Glomerular visceral epithelial cell (primary cell): Measurements from ENCODE around the gene ARMC8.

Experiments used
- DNase-seq: peaks from one replicate; pipeline ENCODE4 v3.0.0-alpha.2; 2016; ENCODE audit errors: extremely low spot score

Gene ARMC8

GRCh38 chr3:138199851-138200250 is 12.8 kb downstream of the ARMC8 start:
- DNase-seq = no peak

- no peak for DNase-seq
Measured at GRCh38 chr3:138200424-138200823, 13.3 kb downstream of the ARMC8 start.

- DNase-seq = no peak
Measured at GRCh38 chr3:138202945-138203701, 16.0 kb downstream of the ARMC8 start.

- DNase-seq = no peak
Measured at GRCh38 chr3:138203938-138204337, 16.8 kb downstream of the ARMC8 start.

- no peak for DNase-seq
Measured at GRCh38 chr3:138205527-138205926, 18.4 kb downstream of the ARMC8 start.

- no peak for DNase-seq
Measured at GRCh38 chr3:138206196-138206595, 19.1 kb downstream of the ARMC8 start.

- DNase-seq = no peak
Measured at GRCh38 chr3:138210528-138210927, 23.4 kb downstream of the ARMC8 start.

GRCh38 chr3:138213398-138214085 is 26.4 kb downstream of the ARMC8 start:
- no peak for DNase-seq

- no peak for DNase-seq
Measured at GRCh38 chr3:138219255-138219654, 32.2 kb downstream of the ARMC8 start.

- DNase-seq = no peak
Measured at GRCh38 chr3:138220242-138220641, 33.1 kb downstream of the ARMC8 start.

GRCh38 chr3:138220788-138221187 is 33.7 kb downstream of the ARMC8 start:
- DNase-seq = no peak

- DNase-seq = no peak
Measured at GRCh38 chr3:138222131-138222941, 35.2 kb downstream of the ARMC8 start.

- no peak for DNase-seq
Measured at GRCh38 chr3:138222942-138223287, 35.8 kb downstream of the ARMC8 start.

- DNase-seq = no peak
Measured at GRCh38 chr3:138227650-138228049, 40.5 kb downstream of the ARMC8 start.

GRCh38 chr3:138230525-138230924 is 43.4 kb downstream of the ARMC8 start:
- DNase-seq = no peak

GRCh38 chr3:138232705-138233364 is 45.7 kb downstream of the ARMC8 start:
- no peak for DNase-seq

GRCh38 chr3:138234401-138235179 is 47.5 kb downstream of the ARMC8 start:
- no peak for DNase-seq

- no peak for DNase-seq
Measured at GRCh38 chr3:138238711-138239110, 51.6 kb downstream of the ARMC8 start.

- no peak for DNase-seq
Measured at GRCh38 chr3:138241061-138241460, 54.0 kb downstream of the ARMC8 start.

GRCh38 chr3:138241676-138242075 is 54.6 kb downstream of the ARMC8 start:
- no peak for DNase-seq

- no peak for DNase-seq
Measured at GRCh38 chr3:138242466-138242865, 55.4 kb downstream of the ARMC8 start.
